Cerebellar nuclear complex (tissue), 1 donor: Measurements from ENCODE around the gene SOX8.
"Not testable (repeated sequence)": the region's sequence is repeated elsewhere in the genome, so short reads cannot be mapped to it uniquely, and the experiment has no call there.

Experiments used
- DNase-seq, 2 experiments: peaks; one replicate each; lab custom pipeline; 2025; lab: John Stamatoyannopoulos, UW

Gene SOX8

DNA sequence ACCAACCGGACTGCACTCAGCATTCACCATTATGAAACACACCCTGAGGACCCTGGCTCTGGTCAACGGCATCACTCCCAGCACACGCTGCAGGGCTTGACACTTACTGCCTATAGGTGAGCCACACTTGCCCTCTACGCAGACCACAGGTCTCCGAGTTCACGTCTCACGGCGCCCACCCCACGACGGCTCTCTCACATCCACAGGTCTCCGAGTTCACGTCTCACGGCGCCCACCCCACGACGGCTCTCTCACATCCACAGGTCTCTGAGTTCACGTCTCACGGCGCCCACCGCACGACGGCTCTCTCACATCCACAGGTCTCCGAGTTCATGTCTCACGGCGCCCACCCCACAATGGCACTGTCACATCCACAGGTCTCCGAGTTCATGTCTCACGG is 25.8 kb upstream of the SOX8 start:
- not testable (repeated sequence) for DNase-seq

DNA sequence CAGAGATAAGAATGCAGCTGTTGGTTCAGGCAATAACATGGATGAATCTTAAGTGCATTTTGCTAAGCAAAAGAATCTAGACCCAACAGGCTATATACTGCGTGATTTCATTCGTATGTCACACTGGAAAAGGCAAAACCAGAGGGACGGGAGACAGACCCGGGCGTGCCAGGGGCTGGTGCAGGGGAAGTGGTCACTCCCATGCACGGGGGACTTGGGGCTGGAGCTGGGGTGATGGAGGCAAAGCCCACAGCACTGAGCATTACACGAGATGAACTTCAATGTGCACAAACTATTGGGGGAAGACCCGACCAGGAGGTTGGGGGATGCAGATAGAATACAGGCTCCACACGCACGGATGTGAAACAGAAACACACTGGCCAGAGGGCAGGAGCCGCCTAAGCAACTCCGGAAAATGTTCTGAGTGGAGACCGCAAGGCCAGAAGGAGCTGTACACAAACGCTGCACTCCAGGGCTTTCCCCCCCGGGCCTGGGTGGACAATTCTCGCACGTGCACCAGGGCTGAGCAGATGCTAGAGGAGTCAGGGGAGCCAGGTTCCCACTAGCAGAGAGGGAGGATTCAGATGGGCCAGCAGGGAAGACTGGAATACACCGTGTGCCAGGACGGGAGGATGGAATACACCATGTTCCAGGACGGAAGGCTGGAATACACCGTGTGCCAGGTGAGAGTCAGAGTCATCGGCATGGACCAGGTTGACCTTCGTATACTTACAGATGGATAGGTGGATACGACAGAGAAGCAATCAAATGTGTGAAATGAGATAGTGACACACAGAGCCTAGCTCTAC is 22.1 kb upstream of the SOX8 start:
- DNase-seq = peak; percentile 43 to 72

DNA sequence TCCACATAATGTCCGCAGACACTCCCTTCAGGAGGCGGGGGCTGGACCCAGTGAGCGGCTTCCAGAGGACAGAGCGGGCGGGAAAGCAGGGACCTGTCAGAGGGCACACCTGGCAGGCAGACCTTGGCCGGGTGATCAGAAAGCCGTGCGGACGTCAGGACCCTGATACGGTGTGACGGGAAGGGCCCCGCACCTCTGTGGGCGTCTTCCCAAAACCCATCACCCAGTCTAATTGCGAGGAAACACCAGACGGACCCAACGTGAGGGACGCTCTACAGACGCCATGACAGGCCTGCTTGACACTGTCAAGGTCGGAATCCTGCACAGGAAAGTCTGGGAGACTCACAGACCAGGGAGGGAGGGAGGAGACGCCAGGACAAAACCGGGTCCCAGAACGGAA is 19.2 kb upstream of the SOX8 start:
- DNase-seq = no peak

DNA sequence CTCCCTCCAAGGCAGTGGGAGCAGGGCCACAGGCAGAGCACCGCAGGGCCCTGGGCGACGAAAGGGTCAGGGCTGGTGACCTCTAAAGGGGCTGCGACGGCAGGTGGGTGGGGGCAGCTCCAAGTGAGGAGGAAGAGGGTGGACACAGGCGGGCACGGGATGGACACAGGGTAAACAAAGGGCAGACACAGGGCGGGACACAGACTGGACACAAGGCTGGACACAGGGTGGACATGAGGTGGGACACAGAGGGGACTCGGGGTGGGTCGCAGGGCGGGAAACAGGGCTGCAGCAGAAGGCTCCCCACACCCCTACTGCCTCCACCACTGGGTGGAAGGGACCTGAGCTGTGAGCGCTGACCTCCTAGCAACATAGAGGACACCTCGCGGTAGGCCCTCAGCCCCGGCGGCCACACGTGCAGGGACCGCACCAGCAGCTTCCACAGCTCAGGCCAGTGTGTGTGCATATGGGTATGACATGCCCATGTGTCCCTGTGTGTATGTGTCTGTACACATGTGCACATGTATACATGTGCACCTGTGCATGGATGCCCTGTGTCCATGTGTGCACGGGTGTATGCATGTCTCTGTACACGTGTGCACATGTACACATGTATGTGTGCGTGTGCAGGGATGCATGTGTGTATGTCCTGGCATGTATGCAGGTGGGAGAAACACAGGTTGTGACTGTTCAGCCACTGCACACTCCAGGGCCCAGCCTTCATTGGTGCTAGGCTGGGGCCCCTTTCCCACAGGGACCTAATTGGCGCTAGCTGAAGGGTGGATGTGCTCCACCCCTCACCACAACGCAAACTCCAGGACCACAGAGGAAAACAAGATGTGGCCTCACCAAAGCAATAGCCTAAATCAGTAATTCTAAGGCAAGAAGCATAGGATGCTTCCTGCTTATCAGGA is 18.4 kb upstream of the SOX8 start:
- no peak for DNase-seq

DNA sequence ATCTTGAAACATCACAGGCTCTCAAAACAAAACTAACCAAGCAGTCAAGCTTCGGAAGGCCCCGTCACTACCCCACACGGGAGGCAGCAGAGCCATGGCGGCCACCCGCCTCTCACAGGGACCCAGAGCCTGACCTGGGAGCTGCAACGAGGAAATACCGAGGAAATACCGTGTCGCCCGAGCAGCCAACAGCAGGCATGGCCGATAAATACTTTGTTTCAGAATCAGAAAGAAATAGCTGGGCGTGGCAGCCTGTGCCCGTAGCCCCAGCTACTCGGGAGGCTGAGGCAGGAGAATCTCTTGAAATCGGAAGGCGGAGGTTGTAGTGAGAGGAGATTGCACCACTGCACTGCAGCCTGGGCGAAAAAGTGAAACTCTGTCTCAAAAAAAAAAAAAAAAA is 17.7 kb upstream of the SOX8 start:
- no peak for DNase-seq

DNA sequence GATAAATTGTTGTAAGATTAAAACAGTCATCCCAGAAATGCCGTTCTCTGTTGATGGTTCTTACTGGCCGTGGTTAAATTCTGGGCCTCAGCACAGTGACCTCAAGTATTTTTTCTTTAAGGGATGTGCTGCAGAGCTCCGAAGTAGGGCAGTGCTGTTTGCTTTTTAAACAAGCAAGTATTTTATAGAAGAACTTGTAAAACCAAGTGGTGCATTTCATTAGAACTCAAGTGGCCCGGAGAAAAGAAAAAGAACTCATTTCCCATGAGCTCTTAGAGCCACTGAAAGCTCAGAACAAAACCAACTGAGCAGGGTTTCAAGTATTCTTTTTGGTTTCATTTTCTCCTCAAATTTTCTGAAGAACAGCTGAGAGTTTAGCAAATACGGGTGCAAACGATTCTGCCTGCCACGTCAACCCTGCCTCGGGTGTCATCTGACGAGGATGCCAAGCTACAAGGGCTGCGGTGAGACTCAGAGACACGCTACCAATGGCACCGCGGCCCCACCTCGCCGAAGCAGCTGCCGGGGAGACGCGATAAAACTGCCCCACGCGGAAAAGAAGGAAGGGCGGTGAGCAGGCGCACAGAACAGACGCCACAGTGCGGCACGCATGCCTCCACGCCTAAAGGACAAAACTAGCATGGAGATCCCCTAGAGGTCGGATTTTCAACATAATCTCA is 17.1 kb upstream of the SOX8 start:
- DNase-seq = no peak

DNA sequence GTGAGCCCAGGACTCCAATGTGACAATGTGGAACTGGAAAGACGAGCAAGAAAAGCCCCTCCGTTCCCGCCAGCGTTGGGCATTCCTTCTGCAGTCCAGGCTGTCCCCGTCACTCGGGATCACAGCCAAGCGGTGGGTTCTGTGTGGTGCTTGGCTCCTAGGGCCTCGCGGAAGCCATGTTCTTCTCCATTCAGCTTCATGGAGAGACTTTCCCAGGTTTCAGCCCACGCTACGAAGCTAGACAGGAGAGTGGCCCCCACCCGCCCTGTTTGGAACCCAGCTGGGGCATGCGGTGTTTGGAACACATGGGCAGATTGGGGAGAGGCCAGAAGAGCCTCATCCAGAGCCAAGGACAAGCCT is 16.6 kb upstream of the SOX8 start:
- no peak for DNase-seq

DNA sequence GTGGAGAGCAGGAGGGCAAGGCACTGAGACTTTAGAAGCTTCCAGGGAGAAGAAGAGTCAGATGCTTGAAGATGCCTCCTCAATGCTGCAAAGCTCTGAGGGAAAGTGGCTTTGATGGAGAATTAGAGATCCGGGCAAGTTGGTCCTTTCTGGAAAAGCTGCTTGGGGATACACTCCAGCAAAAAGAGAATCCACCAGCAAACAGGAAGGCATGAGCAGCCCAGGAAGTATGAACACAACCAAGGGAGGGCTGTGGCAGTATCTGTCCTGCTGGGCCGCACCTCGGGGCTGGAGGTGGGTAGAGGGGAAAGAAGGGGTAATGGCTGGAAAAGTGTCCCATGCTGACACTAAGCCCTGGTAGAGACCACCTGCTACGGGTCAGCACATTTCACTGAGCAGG is 16.1 kb upstream of the SOX8 start:
- DNase-seq = no peak

DNA sequence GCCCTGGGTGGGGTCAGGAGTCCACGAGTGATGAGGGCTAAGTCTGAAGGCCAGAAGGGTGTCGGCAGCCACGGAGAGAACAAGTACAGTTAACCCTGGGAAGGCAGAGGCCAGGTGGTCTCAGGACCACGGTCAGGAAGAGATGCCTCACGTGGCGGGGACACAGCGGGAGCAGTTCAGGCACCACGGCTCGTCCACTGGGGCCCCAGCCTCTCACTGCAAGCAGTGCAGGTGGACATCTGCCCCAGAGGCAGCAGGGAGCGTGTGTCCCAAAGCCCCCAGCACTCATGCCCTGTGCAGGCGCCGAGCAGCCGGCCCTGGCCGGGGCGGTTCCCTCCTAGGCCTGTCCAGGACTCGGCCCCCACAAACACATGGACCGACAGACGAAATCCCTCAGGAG is 15.5 kb upstream of the SOX8 start:
- no peak for DNase-seq

DNA sequence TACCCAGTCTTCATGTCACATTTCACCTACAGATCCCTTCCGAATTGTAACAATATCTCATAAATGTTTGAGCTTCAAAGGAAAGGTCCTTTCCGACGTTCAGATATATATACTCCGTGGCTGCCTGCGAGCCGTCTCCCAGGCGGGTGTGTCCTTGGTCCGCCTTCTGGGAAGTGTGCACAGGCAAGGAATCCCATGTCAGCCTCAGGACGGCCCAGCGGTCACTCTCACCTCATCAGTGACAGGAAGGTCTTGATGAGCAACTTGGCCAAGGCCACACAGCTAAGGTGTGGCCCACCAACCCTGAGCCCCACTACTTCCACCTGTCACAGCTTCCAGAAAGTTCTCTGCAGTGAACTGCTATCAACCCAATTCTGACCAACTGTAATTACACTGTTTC is 15.1 kb upstream of the SOX8 start:
- no peak for DNase-seq

DNA sequence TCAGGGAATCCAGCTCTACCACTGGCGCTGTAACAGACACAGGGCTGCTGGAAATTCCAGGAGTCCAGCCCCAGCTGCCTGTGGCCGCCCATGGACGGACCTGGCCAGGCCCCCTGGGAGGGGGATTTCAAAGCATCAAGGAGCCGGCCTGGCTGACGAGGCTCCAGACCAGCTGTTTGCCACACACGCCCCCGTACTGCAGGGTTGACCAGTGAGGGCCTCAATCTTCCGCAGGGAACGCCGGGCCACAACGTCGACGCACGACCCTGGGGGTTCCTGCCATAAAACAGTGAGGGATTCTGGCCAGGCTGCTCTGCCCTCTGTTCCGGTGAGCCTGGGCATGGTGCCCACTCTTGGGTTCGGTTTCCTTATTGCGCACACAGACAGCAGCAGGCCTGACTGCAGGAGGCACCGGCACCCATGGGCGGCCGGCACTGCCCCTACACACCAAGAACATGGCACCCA is 14.5 kb upstream of the SOX8 start:
- DNase-seq = no peak

DNA sequence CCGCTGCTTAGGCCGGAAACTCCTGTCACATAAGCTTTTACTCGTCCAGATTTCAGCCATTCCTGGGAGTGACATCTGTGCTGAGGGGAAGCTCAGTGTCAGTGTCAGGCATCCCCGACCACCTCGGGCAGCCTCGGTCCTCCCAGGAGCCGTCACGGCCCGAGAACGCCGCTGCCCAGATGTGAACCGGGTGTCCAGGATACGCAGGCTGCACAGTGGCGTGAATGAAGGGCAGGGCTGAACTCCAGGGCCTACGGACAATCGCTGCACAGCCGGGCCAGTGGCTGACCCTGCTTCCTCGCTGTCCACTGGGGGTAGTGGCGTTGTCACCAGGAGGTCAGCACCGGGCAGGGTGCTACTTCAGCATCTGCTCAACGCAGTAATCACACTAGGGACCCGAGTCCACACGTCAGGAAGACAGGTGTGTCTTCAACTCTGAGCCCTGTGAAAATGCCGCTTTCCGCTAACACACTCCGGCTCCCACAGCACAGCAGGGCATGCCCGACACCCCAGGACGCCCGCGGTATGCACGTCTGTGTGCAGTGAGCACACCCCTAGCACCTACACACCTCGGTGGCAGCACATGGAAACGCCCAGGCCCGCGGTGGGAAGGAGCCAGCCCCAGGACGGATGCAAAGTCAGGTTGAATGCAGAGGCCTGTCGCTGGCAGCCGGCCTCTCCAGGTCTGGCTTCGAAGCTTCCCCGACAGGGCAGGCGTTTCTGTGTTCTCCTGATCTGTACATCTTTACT is 13.8 kb upstream of the SOX8 start:
- no peak for DNase-seq

DNA sequence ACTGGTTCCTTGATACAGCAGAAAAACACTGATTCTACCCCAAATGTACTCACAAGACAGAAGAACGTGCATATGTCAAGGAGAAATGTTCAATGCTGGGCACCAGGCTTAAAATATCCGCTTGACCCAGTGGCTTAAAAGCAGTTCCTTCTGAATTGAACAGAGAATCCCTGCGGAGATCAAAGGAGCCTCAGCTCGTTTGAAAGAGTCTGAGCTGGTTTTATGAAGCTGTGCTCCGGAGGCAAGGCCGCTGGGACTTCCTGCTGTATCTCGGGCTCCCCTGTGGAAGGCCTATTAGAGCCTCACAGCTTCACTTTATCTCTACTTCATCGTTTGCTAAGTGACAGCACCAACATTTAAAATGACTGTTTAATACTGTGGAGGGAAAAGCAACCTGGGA is 12.9 kb upstream of the SOX8 start:
- DNase-seq = no peak

DNA sequence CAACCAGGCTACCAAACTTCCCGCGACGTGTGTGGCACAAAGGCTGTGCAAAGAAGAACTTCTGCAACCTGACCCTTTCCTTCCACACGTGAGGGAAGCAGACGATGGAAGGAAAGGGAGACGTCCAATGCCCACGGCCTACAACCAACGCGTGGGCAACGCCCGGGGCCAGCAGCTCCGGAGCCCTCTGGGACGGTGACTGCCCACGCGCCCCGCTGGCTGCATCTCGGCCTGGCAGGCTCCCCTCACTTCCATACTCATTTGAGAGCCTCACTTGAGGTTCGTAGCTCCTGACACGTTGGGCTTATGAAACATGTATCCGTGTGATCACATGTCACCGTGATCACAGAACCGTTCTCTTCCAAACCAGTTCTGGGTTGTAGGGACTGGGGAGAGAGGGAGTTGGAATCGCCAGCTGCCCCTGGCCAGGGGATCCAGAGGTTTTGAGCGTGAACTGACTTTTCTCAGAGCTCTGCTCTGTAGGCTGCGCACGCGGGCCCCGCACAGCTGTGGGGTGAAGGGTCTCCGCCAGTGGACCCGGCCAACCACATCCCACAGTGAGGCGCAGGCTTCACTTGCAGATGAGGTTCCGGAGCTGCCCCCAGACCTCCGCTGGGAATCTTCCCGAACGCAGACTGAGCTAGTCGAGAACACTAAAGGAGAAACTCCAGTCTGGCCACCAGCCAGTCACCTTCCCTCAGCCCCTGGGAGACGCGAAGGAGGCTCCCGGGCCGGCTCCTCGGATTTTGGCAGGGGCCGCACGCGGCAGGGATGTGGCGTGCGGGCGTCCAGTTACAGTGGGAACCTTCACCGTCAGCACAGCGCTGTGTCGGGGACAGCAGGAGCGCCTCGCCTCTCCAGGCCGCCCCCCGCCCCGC is 11.8 kb upstream of the SOX8 start:
- no peak for DNase-seq

DNA sequence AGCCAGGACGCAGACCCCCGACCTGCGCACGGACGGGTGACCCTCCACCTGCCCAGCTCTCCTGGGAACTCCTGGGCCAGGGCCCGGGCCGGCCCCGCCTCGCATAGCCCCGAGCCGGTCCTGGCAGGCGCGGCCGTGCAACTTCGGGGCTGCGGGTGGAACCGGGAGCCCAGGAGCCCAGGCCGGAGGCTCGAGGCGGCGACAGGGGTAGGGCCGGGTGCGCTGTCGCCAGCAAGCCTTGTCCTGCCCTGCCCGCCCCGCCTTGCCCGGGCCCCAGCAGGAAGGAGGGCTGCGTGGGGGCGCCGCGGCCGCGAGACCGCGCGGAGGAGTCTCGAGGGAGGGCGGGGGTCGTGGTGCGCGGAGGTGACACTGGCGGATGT is 11.2 kb upstream of the SOX8 start:
- DNase-seq = no peak

DNA sequence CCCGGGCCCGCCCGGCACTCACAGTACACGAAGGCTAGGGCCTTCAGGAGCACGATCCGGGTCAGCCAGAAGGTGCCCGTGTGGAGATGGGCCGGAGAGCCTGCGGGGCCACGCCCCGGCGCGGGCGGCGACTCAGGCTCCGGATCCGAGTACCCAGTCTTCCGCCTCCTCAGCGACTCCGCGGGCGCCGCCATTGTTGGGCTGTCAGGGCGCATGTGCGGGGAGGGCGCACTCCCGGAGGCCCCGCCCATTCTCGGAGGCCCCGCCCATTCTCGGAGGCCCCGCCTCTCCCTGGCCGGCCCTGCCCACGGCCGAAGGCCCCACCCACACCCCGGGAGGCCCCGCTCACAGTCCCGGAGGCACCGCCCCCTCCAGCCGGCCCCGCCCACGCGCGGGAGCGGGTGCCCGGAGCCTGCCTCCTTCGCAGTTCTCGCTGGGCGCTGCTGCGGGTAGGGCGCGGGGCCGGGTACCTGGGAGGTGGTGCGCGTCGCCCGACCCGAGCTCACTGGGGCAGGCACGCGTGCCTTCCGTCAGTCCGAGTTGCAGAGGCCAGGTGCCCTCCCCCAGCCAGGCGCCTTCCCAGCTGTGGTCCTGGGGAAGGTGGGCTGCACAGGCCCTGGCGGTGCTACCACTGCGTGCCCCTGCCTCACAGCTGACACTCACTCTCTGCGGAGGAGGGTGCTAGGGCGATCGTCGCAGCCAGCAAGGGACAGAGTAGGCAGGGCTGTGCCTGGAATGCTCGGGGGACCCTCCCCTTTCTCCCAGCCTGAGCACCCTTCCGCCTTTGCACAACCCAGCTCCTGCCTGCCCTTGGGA is 10.6 kb upstream of the SOX8 start, which contains the start of gene LMF1:
Gene LMF1, minus strand, starts transcription at position 219 of the 816 bp plus-strand sequence. Its CDS starts 4 bp downstream, at position 215.
- peak in 1 of 2 experiments; percentile 45 for DNase-seq

DNA sequence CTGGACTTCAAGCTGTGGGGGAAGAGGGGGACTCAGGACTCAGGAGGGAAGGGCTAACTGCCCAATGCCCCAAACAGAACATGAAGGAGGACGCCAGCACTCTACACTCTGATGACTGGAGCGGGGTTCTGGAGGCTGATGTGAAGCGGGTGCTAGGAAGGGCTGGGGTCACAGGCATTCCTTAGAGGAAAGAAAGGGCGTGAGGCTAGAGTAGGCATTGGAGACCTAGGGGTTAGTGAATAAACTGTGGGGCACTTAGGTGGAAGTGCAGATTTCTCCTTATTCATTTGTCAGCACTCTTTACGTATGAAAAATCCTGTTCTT is 10.0 kb upstream of the SOX8 start:
- no peak for DNase-seq

DNA sequence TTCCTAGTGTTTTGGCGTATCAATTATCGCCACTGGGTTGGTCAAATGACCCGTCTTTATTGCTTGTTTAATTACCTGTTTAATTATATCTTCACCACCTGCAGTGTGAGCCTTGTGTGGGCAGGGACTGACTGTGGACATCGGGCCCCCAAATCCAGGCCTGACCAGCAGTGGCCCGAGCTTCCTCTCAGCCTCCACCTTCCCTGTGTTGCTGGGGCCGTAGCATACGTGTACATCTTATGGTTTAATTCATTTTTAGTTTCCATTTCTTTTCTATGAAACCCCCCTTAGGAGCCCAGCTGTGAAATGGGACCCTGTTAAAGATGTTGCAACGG is 9.6 kb upstream of the SOX8 start:
- no peak for DNase-seq

DNA sequence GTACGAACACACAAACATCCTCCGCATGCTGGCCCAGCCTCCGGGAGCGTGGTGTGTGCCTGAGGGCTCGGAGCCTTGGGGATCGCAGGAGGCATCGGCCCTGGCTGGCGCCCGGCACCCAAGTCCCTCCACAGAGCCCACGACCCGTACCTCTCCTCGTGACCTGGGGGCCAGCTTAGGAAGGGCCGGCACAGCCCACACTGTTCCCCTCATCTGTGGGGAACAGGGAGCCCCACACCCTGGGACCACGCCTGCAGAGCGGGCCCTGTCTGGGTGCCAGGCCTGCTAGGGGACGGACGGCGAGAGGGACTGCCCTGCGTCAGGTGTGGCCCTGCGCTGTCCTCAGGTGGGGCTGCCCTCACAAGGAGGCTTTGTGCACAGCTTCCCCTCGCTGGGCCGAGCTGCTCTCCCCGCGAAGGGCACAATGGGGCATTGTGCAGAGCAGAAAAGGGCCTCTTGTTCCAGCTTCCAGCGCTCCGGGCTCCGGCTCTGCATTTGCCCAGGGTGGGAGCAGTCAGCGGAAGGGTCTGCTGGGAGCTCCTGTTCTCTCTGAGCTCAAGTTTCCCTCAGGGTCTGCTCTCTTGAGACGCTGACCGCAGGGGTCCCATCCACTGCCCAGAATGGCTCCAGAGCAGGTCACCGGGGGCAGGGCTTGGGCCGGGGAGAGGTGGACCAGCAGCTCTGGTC is 9.1 kb upstream of the SOX8 start:
- no peak for DNase-seq

DNA sequence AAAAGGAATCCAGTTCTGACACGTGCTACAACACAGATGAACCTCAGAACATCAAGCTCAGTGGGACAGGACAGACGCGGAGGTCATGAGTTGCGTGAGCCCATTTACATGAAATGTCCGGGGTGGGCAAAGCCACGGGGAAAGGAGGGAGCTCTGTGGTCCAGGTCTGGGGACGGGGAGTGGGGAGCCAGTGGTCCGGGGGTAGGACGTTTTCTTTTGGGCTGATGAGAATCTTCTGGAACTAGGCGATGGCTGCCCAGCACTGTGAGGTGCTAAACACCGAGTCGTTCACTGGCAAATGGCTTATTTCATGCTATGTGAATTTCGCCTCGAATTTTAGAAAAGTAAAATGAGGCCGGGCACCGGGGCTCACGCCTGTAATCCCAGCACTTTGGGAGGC is 8.2 kb upstream of the SOX8 start:
- DNase-seq = no peak
